ENCODE measurements around the gene ASCL5.

ASCL5 gene

DNA sequence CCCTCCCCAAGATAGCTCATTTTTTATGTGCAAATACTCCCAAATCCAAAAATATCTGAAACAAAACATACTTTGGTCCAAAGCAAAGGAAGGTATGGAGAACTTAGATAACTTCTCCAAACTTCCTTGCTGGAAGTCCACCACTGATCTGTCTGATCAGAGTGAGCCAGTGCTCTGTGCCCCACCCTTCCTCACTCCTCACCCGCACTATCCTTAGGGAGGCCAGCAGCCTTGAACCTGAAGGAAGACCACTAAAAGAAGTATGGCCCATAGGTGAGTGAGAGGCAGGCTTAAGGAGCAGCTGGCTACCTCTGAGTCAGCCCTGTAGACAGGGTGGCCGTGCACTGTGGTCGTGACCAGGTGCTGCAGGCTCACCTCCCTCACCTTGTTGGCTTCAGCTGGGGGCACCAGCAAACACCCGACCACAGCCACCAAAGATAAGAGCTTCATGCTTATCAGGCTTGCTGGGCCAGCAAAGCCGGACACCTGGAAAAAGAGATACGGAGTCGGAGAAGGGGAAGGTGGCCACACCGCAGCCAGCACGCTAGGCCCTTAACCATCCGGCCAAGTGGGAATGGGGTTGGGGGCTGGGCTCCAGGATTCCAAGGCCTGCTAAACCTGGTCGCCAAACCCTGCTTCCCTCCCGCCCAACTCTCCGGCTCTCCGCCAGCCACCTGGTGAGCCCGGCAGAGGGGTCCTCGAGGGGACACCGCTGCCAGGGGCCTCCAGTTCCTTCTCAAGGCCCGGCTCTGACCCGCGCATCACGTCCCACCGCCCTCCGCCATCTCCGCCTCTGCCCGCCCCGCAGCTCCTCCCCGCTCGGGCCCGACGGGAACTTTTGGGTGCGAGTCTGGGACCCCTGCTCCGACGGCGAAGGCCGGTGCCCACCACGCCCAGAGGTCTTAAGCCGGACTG is 26.7 kb upstream of the ASCL5 start:
- DNase-seq, result no peak

DNA sequence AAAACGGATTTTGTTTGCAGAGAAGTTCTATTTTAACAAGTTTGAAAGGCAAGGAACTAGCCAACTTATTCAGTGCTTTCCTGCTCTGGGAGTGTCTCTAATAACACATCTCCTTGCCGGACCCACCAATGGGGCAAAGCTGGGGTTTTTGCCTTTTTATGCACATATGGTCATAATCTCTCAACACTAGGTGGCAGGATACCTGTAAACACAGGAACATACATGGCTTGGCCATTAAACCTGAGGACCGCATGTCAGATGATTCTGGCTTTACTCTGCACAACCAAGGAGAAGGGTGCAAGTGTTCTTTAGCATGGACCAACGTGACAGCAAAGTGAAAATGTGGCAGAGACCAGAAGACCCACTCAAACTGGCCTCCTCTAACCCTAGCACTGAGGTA is 22.4 kb upstream of the ASCL5 start:
- peak; percentile 10 for DNase-seq

DNA sequence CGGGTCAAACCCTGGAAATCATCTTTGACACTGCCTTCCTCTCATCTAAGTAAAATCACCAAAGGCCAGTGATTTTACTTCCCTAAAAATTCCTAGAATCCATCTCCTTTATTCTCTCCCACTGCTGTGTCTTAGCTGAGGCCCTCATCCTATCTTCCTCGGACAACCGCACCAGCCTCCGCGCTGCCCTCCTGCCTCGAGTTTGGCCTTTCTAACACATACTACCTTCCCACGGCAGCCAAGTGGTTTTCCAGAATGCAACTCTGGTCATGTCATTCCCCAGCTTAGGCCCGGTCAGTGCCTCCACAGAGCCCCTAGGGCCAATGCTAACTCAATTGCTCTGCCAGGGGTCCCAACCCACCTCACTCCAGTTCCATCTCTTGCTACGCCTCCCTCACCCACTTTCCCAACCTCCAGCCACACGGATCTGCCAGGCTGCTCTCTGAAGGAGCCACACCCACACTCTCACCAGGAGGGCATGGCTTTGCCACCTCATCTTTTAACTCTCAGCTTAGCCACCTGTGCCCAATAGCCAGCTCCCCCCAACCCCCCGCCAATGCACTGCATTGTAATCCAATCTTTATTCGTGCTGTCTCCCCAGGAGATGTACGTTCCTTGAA is 20.5 kb upstream of the ASCL5 start:
- DNase-seq, result no peak

DNA sequence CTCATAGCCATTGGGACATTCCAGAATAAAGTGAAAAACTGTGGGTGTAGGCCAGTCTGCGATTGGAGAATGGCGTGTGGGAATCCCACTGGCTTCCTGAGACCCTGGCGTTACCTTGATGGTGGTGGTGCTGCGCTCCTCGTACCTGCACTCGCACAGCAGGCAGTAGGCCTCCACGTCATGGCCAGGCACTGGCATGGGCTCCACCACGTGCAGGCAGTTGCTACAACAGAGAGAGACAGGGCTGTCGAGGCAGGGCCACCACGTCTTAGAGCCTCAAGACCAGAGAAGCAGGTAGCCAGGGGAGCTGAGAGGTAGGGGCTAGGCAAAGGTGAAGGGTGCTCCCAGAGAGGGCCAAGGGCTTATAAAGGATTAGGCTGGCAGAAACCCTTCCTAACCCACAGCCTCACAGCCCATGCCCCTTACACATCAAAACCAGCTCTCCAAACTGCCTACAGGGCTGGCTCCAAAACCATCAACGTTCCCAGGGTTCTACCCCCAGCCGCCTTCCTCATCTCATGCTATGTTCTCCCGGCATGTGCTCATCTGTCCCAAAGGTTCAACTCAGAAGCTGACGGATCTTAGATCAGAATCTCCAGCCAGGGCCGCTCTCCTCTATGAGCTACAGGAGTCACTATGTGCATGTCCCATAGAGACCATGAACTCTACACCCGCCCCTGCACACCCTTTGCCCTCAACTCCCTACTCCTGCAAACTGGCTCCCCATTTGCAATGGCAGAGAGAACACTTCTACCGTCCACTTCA is 19.8 kb upstream of the ASCL5 start:
- DNase-seq, result no peak

DNA sequence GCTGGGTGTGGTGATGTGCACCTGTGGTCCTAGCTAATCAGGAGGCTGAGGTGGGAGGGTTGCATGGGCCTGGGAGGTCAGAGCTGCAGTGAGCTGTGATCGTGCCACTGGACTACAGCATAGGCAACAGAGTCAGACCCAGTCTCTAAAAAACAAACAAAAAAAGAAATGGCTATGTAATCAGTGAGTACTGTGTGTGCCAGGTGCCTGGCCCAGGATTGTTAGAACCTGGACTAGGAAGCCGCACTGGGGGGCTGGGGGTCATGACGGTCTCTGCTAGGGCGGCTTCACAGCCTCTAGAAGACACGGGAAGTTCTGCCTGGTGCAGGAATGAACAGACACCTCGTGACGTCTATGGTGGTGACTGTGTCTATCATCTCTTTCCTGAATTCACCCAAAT is 18.8 kb upstream of the ASCL5 start:
- no peak for DNase-seq

DNA sequence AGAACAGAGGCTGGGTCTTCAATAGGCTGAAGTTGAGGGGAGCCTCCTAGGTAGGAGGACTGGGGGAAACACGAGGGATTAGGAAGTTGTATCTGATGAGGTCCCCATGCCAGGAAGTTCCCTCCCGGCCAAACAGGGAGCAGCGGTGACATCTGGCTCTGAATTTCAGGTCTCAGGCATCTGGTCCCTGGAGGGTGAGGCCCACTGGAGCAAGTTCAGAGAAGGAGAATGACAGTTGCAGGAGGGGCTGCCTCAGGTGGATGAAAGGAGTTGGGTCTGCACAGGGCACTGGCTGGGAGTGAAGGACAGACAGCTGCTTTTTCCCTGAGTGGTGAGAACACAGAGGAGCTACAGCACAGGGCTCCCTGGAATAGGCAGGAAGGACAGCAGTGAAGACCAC is 18.1 kb upstream of the ASCL5 start:
- DNase-seq, result no peak

DNA sequence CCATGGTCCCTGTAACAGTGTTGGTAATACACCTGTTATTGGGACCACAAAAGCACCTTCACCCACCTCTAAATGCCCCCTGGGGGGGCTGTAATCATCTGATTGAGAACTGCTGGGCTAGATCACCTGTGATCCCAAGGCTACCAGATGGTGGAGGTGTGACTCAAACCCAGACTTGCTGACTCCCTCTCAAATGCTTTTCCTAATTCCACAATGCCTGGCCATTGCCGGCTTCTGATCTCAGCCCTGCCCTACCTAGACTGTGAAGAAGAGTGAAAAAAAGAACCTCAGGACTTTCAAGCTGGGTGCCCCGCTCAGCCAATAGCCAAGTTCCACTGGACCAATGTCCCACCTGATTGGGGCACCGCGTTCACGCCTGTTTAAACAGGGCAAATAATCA is 17.7 kb upstream of the ASCL5 start:
- no peak for DNase-seq

DNA sequence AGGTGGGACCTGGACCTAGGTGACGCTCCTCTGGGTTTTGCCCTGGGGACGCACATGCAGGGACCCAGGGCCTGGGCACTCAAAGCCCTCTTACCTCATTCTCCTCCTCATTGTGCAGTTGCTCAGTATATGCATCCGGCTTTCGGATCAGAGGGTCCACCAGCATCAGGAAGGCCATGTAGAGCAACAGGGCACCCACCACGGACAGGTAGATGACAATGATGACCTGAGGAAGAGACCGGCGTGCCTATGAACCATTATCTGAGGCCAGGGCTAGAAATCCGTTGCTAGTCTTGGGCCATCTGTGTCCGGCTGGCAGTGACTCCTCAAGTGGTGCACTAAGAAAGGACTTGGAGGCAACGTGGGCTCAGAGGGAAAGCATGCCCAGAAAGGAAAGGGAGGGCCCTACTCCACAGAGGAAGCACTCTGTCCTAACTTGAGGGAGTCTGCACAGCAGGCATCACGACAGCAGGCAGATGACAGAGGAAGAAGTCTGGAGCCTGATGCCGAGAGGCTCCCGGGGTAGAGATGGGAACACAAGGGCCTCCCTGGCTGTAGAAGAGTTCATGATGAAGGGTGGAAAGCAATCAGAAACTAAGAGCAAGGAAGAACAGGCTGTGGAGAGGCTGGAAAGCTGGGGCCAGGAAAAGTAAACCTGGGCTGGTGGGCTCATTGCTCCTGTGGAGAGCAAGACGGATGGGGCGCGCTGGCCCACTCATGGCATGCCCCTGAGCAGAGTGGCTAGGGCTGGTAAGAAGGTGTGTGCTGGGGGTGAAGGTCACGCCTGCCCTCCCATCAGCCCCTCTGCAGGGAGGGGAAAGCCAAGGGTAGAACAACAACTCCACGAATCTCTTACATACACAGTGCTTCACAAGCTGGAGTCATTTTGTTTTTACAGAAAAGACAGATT is 17.0 kb upstream of the ASCL5 start:
- no peak for DNase-seq

DNA sequence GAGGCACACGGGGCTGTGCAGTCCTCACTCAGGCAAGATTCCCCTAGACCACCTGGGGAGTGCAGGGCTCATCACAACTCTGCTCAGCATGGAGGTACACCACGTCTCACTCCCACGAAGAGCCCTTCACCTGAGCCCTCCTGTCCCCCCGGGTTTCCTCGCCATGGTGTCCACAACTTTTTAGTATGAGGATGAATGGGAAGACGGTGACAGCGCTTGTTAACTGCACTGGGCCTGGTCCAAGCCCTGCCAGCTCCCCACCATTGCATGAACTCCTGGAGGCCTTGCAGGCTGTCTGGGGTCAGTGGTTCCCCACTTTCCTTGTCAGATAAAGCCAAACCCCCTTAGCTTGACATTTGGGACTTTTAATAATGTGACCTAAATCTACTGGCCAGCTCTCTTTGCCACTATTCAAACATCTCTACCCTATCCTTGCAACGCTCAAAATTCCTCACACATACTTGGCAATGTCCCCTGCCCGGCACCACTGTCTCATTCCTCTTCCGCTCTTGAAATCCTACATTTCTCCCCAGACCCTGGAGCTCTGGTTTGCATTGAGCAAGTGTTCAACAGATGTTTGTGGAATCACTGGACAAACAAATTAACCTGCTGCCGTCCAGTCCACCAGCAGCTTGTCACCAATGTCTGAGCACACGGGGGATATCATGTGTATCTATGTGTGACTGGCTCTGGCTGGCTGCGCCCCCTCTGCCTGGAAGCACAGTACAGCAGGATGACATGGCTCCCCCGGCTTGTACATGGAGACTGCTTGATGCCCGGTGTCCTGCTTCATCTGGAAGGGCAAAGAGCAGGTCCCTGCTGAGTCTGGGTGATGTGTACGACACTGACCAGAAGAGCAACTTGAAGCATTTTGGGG is 16.1 kb upstream of the ASCL5 start:
- DNase-seq, result no peak

DNA sequence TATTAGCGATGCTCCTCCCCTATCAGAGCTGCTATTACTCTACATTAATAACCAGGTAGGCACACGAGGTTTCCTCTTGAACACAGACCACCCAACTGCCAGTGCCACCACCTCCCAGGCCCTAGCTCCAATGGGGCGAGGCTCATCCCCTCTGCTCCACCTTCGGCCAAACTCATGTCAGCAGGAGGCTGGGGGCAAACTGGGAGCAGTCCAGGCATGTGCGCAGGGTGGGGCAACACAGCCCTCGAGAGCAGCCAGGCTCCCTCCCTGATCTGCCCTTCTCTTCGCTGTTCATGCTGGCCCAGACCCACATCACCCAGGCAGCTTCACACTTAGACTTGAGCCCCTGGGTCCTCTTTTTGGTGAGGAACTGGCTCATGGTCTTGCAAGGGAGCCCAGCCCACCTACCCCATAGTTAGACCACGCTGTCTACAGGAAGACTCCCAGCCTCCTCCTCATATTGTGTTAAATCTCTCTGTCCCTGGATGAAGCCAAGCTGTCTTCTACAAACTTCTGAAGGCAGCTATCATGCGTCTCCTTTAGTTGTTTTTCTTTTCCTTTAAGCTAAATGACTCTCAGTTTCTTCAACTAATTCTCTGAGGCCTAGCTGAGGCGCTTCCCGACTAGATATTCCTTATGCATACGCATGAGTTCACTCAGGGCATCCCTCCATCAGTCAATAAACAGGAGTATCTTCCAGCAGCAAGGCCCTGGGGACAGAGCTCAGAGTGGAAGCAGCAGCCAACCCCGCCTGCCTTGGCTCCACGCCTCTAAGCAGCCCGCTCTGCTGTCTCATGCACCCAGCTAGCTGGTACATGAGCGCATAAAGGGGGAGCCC is 15.2 kb upstream of the ASCL5 start:
- DNase-seq, result no peak

DNA sequence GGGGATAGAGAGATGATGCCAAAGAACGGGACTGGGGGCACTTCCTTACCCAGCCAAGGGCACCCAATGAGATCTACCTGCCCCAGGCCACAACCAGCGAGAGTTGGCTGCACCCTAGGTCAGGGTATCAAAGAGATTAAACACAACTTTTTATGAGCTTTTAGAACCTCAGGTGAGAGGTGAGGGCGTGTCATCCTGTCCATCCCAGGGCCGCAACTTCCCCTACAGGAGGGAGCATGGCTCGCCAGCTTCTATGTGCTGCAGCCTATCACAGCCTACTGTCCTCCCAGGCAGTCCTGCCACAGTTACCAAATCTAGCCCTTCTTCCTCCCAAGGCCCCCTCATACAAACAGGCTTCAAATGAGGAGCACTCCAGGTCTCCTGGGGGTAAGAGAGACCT is 14.4 kb upstream of the ASCL5 start:
- DNase-seq, result no peak

DNA sequence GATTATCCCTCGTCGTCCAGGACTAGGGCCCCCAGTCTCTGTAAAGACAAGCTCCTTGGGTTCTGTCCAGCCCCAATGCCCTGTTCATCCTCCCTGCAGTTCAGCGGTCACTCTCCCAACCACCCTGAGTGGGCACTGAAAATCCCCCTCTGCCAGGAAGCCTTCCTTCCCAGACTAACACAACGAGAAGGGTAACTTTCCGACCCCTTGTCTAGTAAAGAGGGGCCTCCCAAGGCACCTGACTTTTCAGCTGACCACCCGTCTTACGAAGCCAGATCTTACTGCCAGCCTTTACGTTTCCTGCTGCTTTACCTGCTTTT is 13.9 kb upstream of the ASCL5 start:
- DNase-seq, result no peak

DNA sequence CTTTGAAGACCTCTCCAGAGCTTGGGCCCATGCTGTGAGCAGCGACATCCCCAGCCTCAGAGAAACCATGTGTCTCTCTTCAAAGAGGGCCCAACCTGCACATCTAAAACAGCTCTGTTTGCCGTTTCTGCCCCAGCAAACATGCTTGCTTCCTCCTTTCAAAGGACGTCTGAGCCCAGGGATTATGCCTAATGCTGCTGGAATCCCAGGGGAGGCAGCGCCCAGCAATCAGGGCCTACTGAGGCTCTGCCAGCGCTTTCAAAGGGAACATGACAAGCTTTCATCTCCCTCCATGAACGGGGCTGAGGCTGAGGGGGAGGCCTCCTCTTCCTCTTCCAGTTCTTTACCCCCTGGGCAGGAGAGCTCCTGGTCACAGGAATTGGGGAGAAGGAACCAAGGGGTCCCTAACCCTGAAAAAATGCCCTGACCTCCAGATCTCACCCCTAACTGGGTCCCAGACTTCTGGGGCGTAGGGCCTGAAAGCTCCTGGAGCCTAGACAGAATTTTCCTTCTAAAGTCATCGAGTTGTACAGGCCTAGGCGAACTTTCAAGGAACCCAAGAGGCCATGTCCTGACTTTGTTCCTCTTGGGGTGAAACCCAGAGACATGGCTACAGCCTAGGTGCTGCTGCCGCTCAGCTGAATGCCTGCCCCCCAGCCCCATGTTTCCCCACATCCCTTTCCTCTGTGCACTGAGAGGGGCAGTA is 13.4 kb upstream of the ASCL5 start:
- DNase-seq, result no peak

DNA sequence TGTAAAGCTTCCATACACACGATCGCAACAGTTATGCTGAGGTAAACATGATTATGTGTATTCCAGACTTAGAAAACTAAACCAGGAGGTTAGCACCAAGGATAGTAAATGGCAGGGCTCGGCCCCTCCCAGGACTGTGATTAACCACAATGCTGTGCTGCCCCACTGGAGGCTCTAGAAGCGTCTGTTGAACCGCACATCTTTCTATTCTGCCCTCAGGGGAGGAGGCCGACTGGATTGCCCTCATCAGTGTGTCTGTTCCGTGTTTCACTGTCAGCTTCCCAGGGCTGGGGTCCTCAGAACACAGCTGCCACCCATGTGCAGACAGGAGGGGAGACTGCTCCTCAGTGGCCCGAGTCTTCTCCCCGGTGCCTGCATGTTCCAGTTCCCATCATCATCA is 12.8 kb upstream of the ASCL5 start:
- DNase-seq, result no peak

DNA sequence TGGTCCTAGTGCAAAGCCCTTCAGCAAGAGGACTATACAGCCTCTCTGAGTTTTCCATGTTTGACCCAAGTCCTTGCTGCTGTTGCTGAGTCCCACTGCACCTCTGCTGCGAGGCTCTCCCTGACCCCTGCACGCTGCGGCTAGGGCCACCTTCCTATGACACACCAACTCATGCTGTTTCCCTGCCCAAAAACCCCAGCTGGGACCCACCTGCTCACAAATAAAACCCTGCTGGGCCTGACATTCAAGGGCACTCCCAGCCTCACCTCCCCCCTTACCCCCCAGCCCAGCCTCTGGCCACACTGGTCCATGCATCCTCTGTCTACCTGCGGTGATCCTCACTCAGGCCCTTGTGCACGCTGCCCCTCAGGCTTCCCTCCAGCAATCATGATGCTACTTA is 12.3 kb upstream of the ASCL5 start:
- no peak for DNase-seq

DNA sequence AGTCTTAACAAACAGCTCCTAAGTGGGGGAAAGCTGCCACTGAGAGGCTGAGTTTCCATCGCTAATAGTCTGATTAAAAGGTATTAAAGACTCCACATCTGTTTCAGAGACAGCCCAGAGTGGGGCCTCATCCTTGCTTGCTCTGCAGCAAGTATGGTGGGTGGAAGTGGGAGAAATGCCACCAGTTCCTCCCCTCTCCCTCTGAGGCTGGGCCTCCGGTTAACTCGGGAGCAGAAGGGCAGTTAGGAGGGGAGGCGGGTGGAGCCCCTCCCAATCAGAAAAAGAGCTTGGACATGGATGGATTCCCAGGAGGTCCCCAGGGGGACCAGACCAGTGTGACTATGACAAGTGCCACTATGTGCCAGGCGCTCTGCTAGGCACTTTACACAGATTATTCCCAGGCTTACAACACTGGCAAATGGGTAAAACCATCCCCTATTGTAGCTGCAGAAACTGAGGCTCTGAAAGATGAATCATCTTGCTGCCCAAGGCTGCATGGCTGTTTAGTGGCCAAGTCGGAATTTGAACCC is 11.4 kb upstream of the ASCL5 start:
- DNase-seq, result no peak

DNA sequence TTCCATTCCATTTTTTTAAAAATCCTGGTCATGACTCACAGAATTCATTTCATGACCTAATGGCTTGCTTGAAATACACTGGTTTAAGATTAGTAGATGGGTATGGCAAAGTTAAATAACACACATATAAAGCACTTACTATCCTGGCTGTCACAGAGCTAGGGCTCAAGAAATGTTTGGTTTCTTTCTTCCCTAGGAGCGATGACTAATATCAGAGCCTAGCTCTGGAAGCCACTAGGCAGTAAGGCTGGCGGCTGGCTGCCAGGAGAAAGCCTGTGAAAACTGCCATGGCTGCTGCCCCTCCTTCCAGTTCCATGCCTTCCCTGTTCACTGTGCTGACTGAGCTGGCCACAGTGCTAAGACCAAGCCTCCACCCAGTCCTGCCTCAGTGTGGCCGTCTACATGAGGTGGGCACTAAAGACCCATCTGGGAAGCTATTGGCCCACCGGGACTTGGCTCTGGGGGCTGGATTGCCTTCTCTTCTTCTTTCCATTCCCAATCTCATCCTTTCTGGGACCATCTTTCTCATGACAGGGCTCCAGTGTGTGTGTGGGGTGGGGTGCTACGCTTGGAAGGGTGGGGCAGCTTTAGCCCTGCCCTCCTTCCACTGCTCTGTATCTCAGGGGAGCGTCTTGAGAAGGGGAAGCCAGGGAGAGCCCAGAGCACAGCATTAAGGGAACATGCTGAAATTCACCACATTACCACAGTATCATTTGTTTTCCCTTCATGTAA is 10.8 kb upstream of the ASCL5 start:
- DNase-seq, result no peak

DNA sequence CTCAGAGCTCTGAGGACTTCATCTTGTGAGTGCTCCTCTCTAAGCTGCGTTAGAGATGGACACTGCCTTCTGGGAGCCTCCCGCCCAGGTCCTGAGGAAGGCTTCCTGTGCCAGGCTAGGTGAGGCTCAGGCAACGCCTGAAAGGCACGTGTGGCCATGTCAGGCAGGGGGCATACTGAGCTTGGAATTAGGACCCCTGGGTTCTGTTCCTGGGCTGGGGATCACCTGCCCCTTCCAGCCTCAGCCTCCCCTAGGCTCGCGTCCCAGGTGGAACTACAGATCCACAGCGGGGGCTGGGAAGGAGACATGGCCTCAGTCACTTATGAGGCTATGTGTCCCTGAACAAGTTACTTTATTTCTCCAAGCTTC is 10.0 kb upstream of the ASCL5 start:
- no peak for DNase-seq

DNA sequence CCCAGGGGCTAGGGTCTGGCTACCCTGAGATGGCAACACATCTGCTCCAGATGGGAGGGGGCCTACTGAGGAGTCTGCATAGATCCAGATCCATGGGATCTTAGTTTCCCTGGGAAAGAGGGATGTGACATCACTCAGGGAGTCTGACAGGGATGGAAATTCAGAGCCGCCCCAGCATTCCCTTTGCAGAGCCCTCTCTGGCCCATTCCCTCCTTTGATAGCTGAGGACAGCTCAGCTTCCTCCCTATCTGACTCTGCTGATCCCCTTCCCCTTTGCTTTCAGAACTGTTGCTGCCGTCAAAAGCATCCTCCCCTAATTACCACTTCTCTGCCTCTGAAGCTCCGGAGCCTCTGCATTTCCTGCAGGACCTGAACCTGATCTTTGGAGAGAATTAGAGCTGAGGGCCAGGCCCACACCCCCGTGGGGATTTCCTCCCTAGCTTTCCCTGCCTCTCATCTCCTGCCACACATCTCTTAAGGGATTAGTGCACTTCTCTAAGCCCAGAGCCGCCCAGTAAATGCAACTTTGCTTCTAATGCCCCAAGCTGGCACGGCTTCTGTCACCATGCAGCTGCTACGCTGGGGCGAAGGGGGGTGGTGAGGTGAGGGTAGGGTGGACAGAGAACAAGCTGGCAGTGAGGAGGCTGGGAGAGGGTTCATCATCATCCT is 9.5 kb upstream of the ASCL5 start:
- no peak for DNase-seq

Measured in DMS 273 treated with DMSO at 0.1 percent for 48 hours (cell line).